Measurements from ENCODE around the gene CHI3L2. TPM values are rescaled to one million over a fixed set of nuclear protein-coding genes. Genes with fewer than 3 reads are reported as not detected.

The CHI3L2 gene
- polyA plus RNA-seq, 2 donors = 0.28 to 0.49 TPM

DNA sequence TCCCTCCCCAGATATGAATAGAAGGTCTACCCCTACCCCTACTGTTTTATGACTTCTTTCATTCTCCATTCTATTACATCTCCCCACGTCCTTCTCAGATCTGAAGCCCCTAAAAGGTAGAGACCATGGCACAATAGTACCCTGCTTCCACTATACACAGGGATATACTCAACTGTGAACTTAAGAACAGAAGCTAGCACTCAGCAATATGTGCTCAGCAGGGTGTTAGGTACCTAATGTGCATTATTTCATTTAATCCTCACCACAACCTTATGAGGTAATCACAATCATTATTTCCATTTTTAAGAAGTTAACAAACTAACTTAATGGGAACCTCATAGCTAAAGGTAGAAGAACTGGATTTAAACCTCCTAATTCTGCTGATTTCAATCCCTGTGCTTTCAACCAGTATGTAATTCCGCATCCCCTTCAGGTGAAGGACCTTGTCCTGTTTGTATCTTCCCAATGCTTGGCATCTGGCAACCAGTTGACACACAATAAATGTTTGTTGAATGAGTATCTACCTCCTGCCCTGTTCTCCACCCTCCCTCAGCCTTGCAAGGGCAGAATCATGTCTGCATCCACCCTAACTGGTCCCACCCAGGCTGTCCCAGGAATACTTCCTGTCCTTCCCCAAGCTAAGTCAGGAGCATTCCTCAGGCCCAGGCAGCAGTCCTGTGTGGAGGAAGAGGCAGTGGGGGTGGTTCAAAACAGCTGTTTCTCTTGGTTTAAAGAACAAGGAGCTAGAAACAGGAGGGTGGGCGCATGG is 33.6 kb upstream of the CHI3L2 start:
- no peaks in the 10 kb centered on the region for H3K9me3 ChIP-seq (ENCODE audit: control insufficient read depth in 2 of 2, insufficient read depth in 1 of 2, low read depth in 1 of 2, low read length in 1 of 2)
- H3K27ac ChIP-seq (ENCODE audit: low read depth in 2 of 2, low read length in 1 of 2) = peak overlapping the region; percentile 60 to 82
- no peaks in the 10 kb centered on the region for H3K27me3 ChIP-seq (ENCODE audit: control insufficient read depth in 1 of 2, insufficient read depth in 2 of 2, low read length in 2 of 2)
- no peak overlapping the region for H3K4me3 ChIP-seq (ENCODE audit: low read depth in 1 of 2, low read length in 2 of 2)
- H3K4me1 ChIP-seq (ENCODE audit: control insufficient read depth in 2 of 2, insufficient read depth in 2 of 2, low read length in 1 of 2) = peaks cover 2 to 12% of the 10 kb centered on the region in 2 donors
- 89 to 92% methylated on average over 3 of the region's 3 CpGs for WGBS, 2 donors
- H3K36me3 ChIP-seq (ENCODE audit: control insufficient read depth in 2 of 2, insufficient read depth in 2 of 2, low read length in 1 of 2) = peaks cover 6 to 20% of the 10 kb centered on the region in 2 donors

DNA sequence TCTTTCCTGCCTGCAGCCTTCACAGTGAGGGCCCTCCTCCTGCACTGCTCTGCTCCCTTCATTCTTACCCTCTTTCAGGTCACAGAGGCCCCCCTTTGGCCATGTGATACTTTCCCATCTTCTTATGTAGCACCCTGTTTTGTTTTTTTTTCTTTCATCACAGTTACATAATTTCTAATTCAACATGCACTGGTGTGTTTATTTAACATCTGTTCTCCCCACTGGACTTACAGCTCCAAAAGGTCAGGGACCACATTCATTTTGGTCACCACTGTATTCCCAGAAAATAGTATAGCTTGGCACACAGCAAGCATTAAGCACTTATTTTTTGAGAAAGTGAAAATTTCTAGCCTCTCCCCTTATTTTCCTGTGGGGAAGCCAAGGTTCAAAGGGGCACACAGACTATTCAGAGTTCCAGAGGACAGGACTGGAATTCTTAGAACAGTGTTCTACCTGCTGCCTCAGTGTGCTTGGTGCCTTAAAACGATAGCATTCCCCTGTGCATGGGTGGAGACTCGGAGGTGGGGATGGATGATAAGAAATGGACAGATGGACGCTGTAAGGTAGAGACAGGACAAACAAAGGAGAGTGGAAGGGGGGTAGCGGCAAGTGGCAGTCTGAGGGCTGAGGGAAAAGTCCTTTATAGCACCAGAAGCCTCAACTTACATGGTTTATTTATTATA is 32.4 kb upstream of the CHI3L2 start:
- Histone ChIP-seq H3K27me3 (ENCODE audit: control insufficient read depth in 1 of 2, insufficient read depth in 2 of 2, low read length in 2 of 2) (no peaks in the 10 kb centered on the region), H3K9me3 (ENCODE audit: control insufficient read depth in 2 of 2, insufficient read depth in 1 of 2, low read depth in 1 of 2, low read length in 1 of 2) (no peaks in the 10 kb centered on the region), H3K4me3 (ENCODE audit: low read depth in 1 of 2, low read length in 2 of 2) (no peak overlapping the region), H3K4me1 (ENCODE audit: control insufficient read depth in 2 of 2, insufficient read depth in 2 of 2, low read length in 1 of 2) (peaks cover 2 to 12% of the 10 kb centered on the region in 2 donors), H3K27ac (ENCODE audit: low read depth in 2 of 2, low read length in 1 of 2) (peak overlapping the region; percentile 12 to 82), H3K36me3 (ENCODE audit: control insufficient read depth in 2 of 2, insufficient read depth in 2 of 2, low read length in 1 of 2) (peaks cover 6 to 20% of the 10 kb centered on the region in 2 donors)
- WGBS, 2 donors = 70 to 79% methylated on average over 4 of the region's 4 CpGs

DNA sequence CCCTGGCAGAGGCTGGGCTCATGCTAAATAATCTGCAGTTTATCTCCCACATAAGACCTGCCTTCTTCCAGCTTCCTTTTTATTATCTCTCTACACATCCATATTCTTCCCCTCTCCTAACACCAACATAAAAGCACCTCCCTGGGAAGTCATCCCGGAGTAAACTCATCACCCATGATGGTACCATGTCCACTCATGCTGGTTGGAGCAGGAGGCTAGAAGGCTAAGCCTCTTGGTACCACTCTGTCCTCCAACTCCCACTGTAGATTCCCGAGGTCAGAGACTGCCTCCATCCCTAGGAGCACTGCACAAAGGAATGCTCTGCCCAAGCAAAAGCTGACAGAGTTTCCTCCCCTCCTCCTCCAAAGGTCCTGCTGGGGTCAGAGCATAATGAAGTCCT is 31.3 kb upstream of the CHI3L2 start:
- Histone ChIP-seq H3K9me3 (ENCODE audit: control insufficient read depth in 2 of 2, insufficient read depth in 1 of 2, low read depth in 1 of 2, low read length in 1 of 2) (no peaks in the 10 kb centered on the region), H3K36me3 (ENCODE audit: control insufficient read depth in 2 of 2, insufficient read depth in 2 of 2, low read length in 1 of 2) (peaks cover 6 to 20% of the 10 kb centered on the region in 2 donors), H3K4me1 (ENCODE audit: control insufficient read depth in 2 of 2, insufficient read depth in 2 of 2, low read length in 1 of 2) (peaks cover 3 to 13% of the 10 kb centered on the region in 2 donors), H3K27me3 (ENCODE audit: control insufficient read depth in 1 of 2, insufficient read depth in 2 of 2, low read length in 2 of 2) (no peaks in the 10 kb centered on the region), H3K4me3 (ENCODE audit: low read depth in 1 of 2, low read length in 2 of 2) (no peak overlapping the region), H3K27ac (ENCODE audit: low read depth in 2 of 2, low read length in 1 of 2) (no peak overlapping the region)
- WGBS, 2 donors = 83 to 89% methylated on average over 2 of the region's 2 CpGs

DNA sequence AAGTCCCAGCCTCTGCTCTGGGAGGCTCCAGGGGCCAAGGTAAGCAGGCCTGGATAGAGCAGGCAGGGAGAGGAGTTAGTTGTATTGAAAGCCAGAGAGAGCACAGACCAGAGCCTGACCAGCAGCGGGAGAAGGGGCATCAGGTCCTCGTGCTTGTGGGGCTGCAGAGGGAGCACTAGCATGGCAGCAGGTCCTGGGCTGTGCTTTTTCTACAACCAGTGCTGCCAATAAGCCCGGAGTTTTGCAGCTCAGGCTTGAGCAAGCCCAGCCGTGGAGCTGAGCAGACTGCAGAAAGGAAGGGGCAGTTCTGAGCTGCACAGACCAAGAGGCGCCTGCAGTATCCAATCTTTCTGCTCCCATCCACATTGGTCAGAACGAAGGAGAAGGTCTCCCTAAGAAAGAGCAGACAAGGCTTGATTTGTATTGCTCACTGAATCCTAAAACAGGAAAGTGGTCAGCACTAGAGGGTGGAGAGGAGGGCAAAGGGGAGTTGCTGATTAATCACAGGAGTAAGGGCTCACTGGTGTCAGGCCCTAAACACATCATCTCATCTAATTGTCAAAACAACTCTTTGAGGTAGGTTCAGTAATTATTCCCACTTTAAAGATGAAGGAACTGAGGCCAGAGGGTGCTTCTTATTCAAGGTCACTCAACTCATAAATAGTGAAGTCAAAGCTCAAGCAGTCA is 29.8 kb upstream of the CHI3L2 start:
- Histone ChIP-seq H3K4me3 (ENCODE audit: low read depth in 1 of 2, low read length in 2 of 2) (peak overlapping the region in 1 of 2 donors; percentile 49), H3K9me3 (ENCODE audit: control insufficient read depth in 2 of 2, insufficient read depth in 1 of 2, low read depth in 1 of 2, low read length in 1 of 2) (no peaks in the 10 kb centered on the region), H3K27me3 (ENCODE audit: control insufficient read depth in 1 of 2, insufficient read depth in 2 of 2, low read length in 2 of 2) (no peaks in the 10 kb centered on the region), H3K27ac (ENCODE audit: low read depth in 2 of 2, low read length in 1 of 2) (peak overlapping the region in 1 of 2 donors; percentile 14), H3K4me1 (ENCODE audit: control insufficient read depth in 2 of 2, insufficient read depth in 2 of 2, low read length in 1 of 2) (peaks cover 4 to 12% of the 10 kb centered on the region in 2 donors), H3K36me3 (ENCODE audit: control insufficient read depth in 2 of 2, insufficient read depth in 2 of 2, low read length in 1 of 2) (peaks cover 3 to 16% of the 10 kb centered on the region in 2 donors)
- WGBS, 2 donors = 52 to 76% methylated on average over 6 of the region's 6 CpGs

DNA sequence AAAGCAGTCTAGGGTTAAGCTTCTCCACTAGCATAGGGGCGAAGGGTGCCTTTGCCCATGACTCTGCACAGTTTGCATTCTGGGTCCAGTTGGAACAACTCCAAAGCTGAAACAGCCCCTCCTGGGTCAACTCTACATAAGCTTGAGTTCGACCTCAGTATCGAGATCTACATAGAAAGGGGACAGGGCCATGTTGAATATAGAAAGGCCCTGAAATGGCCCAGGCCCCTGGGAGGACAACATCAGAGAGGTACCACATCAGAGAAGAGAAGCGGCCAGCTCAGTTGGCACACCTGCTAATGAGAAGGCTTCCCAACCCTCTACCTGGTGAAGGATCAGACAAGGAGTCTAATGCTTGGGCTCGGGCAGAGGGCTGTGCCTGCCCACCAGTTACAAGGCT is 28.7 kb upstream of the CHI3L2 start:
- H3K27ac ChIP-seq (ENCODE audit: low read depth in 2 of 2, low read length in 1 of 2) = peak overlapping the region; percentile 85 to 92
- peaks cover 3 to 16% of the 10 kb centered on the region in 2 donors for H3K36me3 ChIP-seq (ENCODE audit: control insufficient read depth in 2 of 2, insufficient read depth in 2 of 2, low read length in 1 of 2)
- peak overlapping the region; percentile 49 to 50 for H3K4me3 ChIP-seq (ENCODE audit: low read depth in 1 of 2, low read length in 2 of 2)
- no peaks in the 10 kb centered on the region for H3K27me3 ChIP-seq (ENCODE audit: control insufficient read depth in 1 of 2, insufficient read depth in 2 of 2, low read length in 2 of 2)
- 85 to 87% methylated on average over 5 of the region's 5 CpGs for WGBS, 2 donors
- peaks cover 4 to 16% of the 10 kb centered on the region in 2 donors for H3K4me1 ChIP-seq (ENCODE audit: control insufficient read depth in 2 of 2, insufficient read depth in 2 of 2, low read length in 1 of 2)
- H3K9me3 ChIP-seq (ENCODE audit: control insufficient read depth in 2 of 2, insufficient read depth in 1 of 2, low read depth in 1 of 2, low read length in 1 of 2) = no peaks in the 10 kb centered on the region

DNA sequence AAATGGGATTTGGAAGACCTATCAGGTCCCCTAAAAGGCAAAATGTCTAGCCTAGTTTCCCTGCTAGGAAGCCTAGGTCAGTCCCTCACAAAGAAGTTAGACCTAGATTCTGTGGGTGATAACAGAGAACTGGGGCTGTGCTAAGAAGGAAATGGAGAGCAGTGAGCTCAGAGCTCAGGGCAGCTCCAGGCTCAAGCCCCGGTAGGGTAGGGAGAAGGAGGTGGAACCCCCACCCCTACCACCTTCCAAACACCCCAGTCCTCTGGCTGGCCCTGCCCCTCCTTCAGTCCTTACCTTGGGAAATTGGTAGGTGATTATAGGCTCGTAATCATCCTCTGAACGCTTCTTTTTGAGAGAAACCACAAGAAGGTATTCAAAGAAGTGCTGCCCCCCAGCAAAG is 28.2 kb upstream of the CHI3L2 start:
- Histone ChIP-seq H3K4me3 (ENCODE audit: low read depth in 1 of 2, low read length in 2 of 2) (peak overlapping the region; percentile 49 to 50), H3K27me3 (ENCODE audit: control insufficient read depth in 1 of 2, insufficient read depth in 2 of 2, low read length in 2 of 2) (no peaks in the 10 kb centered on the region), H3K9me3 (ENCODE audit: control insufficient read depth in 2 of 2, insufficient read depth in 1 of 2, low read depth in 1 of 2, low read length in 1 of 2) (no peaks in the 10 kb centered on the region), H3K4me1 (ENCODE audit: control insufficient read depth in 2 of 2, insufficient read depth in 2 of 2, low read length in 1 of 2) (peaks cover 3 to 12% of the 10 kb centered on the region in 2 donors), H3K27ac (ENCODE audit: low read depth in 2 of 2, low read length in 1 of 2) (peak overlapping the region; percentile 85 to 92), H3K36me3 (ENCODE audit: control insufficient read depth in 2 of 2, insufficient read depth in 2 of 2, low read length in 1 of 2) (peaks cover 3 to 16% of the 10 kb centered on the region in 2 donors)
- 69 to 83% methylated on average over 3 of the region's 3 CpGs for WGBS, 2 donors

DNA sequence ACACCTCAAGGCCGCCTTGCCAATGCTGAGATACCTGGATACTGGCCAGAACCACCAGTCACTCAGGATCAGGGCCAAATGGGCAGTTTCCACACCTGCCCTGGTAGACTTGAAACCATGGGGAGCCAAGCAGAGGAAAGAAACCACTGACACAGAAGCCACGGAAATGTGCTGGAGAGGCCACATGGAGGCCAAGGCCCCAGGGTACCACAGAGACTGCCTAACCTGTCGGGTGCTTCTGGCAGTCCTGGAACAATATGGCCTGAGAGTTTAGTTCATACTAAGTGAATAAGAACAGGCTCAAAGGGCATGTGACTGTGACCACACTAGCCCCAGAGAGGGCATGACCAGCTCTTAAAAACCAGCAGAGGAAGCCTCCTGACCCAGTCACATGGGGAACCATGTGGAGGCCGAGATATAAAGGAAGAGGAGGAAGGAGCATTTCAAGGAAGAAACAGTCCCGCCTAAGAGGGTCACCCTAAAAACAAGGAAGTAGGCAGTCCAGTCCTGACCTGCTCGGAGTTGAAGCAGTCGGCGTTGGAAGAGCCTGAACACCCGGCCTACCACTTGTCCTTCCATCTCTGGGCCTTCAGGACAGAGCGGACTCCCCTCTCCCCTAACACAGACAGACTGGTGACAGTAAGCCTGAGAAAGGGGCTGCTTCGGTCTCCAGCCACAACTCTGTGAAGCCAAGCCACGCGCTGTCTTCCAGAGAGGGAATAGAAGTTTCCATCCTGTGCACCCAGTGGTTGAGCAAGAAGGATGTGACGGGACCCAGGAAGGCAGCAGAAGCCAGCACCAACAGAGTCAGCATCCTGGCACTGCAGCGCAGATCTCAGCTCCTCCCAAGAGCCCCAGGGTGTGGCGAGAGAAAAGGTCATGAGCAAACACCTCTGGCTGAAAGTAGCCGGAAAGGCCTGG is 27.4 kb upstream of the CHI3L2 start, which contains the start of gene DENND2D:
TSS of gene DENND2D (minus strand) at position 766 of the 921 bp plus-strand sequence. CDS start at position 579, 187 bp downstream.
- H3K27ac ChIP-seq (ENCODE audit: low read depth in 2 of 2, low read length in 1 of 2) = peak within 1 kb of the TSS; percentile 85 to 92
- peaks cover 0 to 16% of the 10 kb centered on the region in 2 donors for H3K36me3 ChIP-seq (ENCODE audit: control insufficient read depth in 2 of 2, insufficient read depth in 2 of 2, low read length in 1 of 2)
- H3K4me1 ChIP-seq (ENCODE audit: control insufficient read depth in 2 of 2, insufficient read depth in 2 of 2, low read length in 1 of 2) = peaks cover 2 to 11% of the 10 kb centered on the region in 2 donors
- no peaks in the 10 kb centered on the region for H3K27me3 ChIP-seq (ENCODE audit: control insufficient read depth in 1 of 2, insufficient read depth in 2 of 2, low read length in 2 of 2)
- no peaks in the 10 kb centered on the region for H3K9me3 ChIP-seq (ENCODE audit: control insufficient read depth in 2 of 2, insufficient read depth in 1 of 2, low read depth in 1 of 2, low read length in 1 of 2)
- H3K4me3 ChIP-seq (ENCODE audit: low read depth in 1 of 2, low read length in 2 of 2) = peak within 1 kb of the TSS; percentile 49 to 50
- 62 to 64% methylated on average over 17 of the region's 17 CpGs for WGBS, 2 donors

DNA sequence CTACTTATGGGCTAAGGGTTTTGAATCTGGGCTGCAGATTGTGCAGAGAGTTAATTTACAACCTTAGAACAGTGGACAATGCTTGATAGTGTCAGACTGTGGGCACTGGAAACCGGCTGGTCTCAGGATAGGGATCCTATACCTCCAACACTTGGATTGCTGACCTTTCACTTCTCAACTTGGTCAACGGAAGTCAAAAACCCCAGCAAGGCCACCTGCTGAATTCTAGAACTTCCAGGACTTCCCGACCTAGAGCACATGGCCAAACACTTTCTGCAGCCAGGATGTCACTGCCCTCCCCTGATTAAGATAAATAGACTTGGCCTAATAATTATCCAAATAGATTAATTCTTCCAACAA is 26.7 kb upstream of the CHI3L2 start:
- Histone ChIP-seq H3K9me3 (ENCODE audit: control insufficient read depth in 2 of 2, insufficient read depth in 1 of 2, low read depth in 1 of 2, low read length in 1 of 2) (no peaks in the 10 kb centered on the region), H3K27me3 (ENCODE audit: control insufficient read depth in 1 of 2, insufficient read depth in 2 of 2, low read length in 2 of 2) (no peaks in the 10 kb centered on the region), H3K4me3 (ENCODE audit: low read depth in 1 of 2, low read length in 2 of 2) (peak overlapping the region; percentile 49 to 50), H3K36me3 (ENCODE audit: control insufficient read depth in 2 of 2, insufficient read depth in 2 of 2, low read length in 1 of 2) (peaks cover 0 to 14% of the 10 kb centered on the region in 2 donors), H3K4me1 (ENCODE audit: control insufficient read depth in 2 of 2, insufficient read depth in 2 of 2, low read length in 1 of 2) (peaks cover 2 to 11% of the 10 kb centered on the region in 2 donors), H3K27ac (ENCODE audit: low read depth in 2 of 2, low read length in 1 of 2) (peak overlapping the region; percentile 85 to 92)
- 54 to 67% methylated on average over 3 of the region's 3 CpGs for WGBS, 2 donors
